Activated CD4-positive, CD25-positive, alpha-beta regulatory T cell treated with anti-CD3 and anti-CD28 coated beads, Interleukin-2, amount 50 U/mL, for 16 hours (primary cell): ENCODE results near the gene TRABD2B.

ENCODE experiments used
- DNase-seq: peaks from one replicate; pipeline ENCODE4 v3.0.0-alpha.2; 2020; ENCODE audit warnings: low read depth, low spot score

The TRABD2B gene

GRCh38 chr1:47830021-47830420, 167.2 kb downstream of the TRABD2B start:
- DNase-seq: no peak

- no peak for DNase-seq
Measured at GRCh38 chr1:47828978-47829377, 168.2 kb downstream of the TRABD2B start.

GRCh38 chr1:47827109-47827508, 170.1 kb downstream of the TRABD2B start:
- no peak for DNase-seq

GRCh38 chr1:47824716-47825115, 172.5 kb downstream of the TRABD2B start:
- no peak for DNase-seq

- no peak for DNase-seq
Measured at GRCh38 chr1:47824297-47824696, 172.9 kb downstream of the TRABD2B start.

GRCh38 chr1:47823040-47823808, 174.0 kb downstream of the TRABD2B start:
- DNase-seq: no peak

- DNase-seq: no peak
Measured at GRCh38 chr1:47821760-47822159, 175.4 kb downstream of the TRABD2B start.

- DNase-seq: no peak
Measured at GRCh38 chr1:47819574-47819888, 177.7 kb downstream of the TRABD2B start.

GRCh38 chr1:47818682-47819573, 178.3 kb downstream of the TRABD2B start:
- no peak for DNase-seq

- DNase-seq: no peak
Measured at GRCh38 chr1:47817861-47818260, 179.3 kb downstream of the TRABD2B start.

- DNase-seq: no peak
Measured at GRCh38 chr1:47816325-47817071, 180.7 kb downstream of the TRABD2B start.

- DNase-seq: no peak
Measured at GRCh38 chr1:47814612-47815395, 182.4 kb downstream of the TRABD2B start.

- no peak for DNase-seq
Measured at GRCh38 chr1:47813970-47814369, 183.2 kb downstream of the TRABD2B start.

- no peak for DNase-seq
Measured at GRCh38 chr1:47812904-47813514, 184.2 kb downstream of the TRABD2B start.

GRCh38 chr1:47810964-47811682, 186.1 kb downstream of the TRABD2B start:
- DNase-seq: no peak

- no peak for DNase-seq
Measured at GRCh38 chr1:47809301-47810084, 187.7 kb downstream of the TRABD2B start.

- DNase-seq: no peak
Measured at GRCh38 chr1:47808612-47809011, 188.6 kb downstream of the TRABD2B start.

GRCh38 chr1:47805921-47806361, 191.2 kb downstream of the TRABD2B start:
- DNase-seq: no peak

GRCh38 chr1:47805018-47805417, 192.2 kb downstream of the TRABD2B start:
- DNase-seq: no peak
